Sigmoid colon (tissue), 4 donors: ENCODE data around the gene NTN1.

Source experiments
- EP300 ChIP-seq, 4 donors: sonication (generic); formaldehyde crosslinking; IDR thresholded peaks; one replicate each; pipeline ENCODE4 v1.6.1; 2017; ENCODE audit warnings: antibody characterized with exemption in 4 of 4
- POLR2A ChIP-seq, 2 donors: fragments of 450-650 bp; IDR thresholded peaks; one replicate each; pipeline ENCODE4 v1.6.1; 2016; ENCODE audit warnings: antibody characterized with exemption in 2 of 2, mild to moderate bottlenecking in 2 of 2, moderate library complexity in 2 of 2
- TF ChIP-seq, protein P1 (sequence below), 4 experiments: fragments of 450-650 bp in 3 of 4; fragments of 200-600 bp in 1 of 4; IDR thresholded peaks; one replicate each; pipeline ENCODE4 v1.5.1; 2016 to 2019; ENCODE audit warnings: antibody characterized with exemption in 4 of 4, mild to moderate bottlenecking in 3 of 4, moderate library complexity in 2 of 4

GRCh38 chr17:9230861-9231260 lies 209.6 kb downstream of the NTN1 start:
- TF ChIP-seq, protein P1, sequence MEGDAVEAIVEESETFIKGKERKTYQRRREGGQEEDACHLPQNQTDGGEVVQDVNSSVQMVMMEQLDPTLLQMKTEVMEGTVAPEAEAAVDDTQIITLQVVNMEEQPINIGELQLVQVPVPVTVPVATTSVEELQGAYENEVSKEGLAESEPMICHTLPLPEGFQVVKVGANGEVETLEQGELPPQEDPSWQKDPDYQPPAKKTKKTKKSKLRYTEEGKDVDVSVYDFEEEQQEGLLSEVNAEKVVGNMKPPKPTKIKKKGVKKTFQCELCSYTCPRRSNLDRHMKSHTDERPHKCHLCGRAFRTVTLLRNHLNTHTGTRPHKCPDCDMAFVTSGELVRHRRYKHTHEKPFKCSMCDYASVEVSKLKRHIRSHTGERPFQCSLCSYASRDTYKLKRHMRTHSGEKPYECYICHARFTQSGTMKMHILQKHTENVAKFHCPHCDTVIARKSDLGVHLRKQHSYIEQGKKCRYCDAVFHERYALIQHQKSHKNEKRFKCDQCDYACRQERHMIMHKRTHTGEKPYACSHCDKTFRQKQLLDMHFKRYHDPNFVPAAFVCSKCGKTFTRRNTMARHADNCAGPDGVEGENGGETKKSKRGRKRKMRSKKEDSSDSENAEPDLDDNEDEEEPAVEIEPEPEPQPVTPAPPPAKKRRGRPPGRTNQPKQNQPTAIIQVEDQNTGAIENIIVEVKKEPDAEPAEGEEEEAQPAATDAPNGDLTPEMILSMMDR (IDR thresholded peaks at IDR 0.05): no peak
- TF ChIP-seq POLR2A (IDR thresholded peaks at IDR 0.05): no peak
- TF ChIP-seq EP300 (IDR thresholded peaks at IDR 0.05): no peak
